ENCODE measurements around the gene TRAM2.

Gene TRAM2

GRCh38 chr6:52538901-52539354, 37.9 kb downstream of the TRAM2 start:
- Mint-ChIP-seq H3K27ac (no peak overlapping the region), H3K4me1 (peaks cover 45% of the 10 kb centered on the region), H3K36me3 (ENCODE audit: low read depth) (no peaks in the 10 kb centered on the region), H3K9me3 (no peaks in the 10 kb centered on the region), H3K27me3 (no peaks in the 10 kb centered on the region), H3K4me3 (no peak overlapping the region)
- DNase-seq: no peak
- ATAC-seq: no peak

GRCh38 chr6:52538252-52538900, 38.5 kb downstream of the TRAM2 start:
- Mint-ChIP-seq H3K27ac (peak overlapping the region; percentile 8), H3K9me3 (no peaks in the 10 kb centered on the region), H3K27me3 (no peaks in the 10 kb centered on the region), H3K36me3 (ENCODE audit: low read depth) (no peaks in the 10 kb centered on the region), H3K4me3 (no peak overlapping the region), H3K4me1 (peaks cover 45% of the 10 kb centered on the region)
- no peak for DNase-seq
- ATAC-seq: no peak

- H3K36me3 Mint-ChIP-seq (ENCODE audit: low read depth): no peaks in the 10 kb centered on the region
- DNase-seq: no peak
Measured at GRCh38 chr6:52537001-52537753, 39.7 kb downstream of the TRAM2 start.

GRCh38 chr6:52536424-52536916, 40.4 kb downstream of the TRAM2 start:
- no peak overlapping the region for H3K4me3 Mint-ChIP-seq
- H3K27ac Mint-ChIP-seq: no peak overlapping the region
- no peak for ATAC-seq

More at GRCh38 chr6:52537001-52537753, 39.7 kb downstream of the TRAM2 start:
- H3K4me1 Mint-ChIP-seq: peaks cover 45% of the 10 kb centered on the region
- H3K9me3 Mint-ChIP-seq: no peaks in the 10 kb centered on the region
- peak; percentile 70 for ATAC-seq
- no peak overlapping the region for H3K4me3 Mint-ChIP-seq
- no peaks in the 10 kb centered on the region for H3K27me3 Mint-ChIP-seq
- peak overlapping the region; percentile 9 for H3K27ac Mint-ChIP-seq

GRCh38 chr6:52535711-52536423, 41.0 kb downstream of the TRAM2 start:
- H3K27ac Mint-ChIP-seq: no peak overlapping the region
- no peak for ATAC-seq

More at GRCh38 chr6:52536424-52536916, 40.4 kb downstream of the TRAM2 start:
- no peaks in the 10 kb centered on the region for H3K36me3 Mint-ChIP-seq (ENCODE audit: low read depth)
- H3K9me3 Mint-ChIP-seq: no peaks in the 10 kb centered on the region
- peaks cover 45% of the 10 kb centered on the region for H3K4me1 Mint-ChIP-seq
- H3K27me3 Mint-ChIP-seq: no peaks in the 10 kb centered on the region
- no peak for DNase-seq

GRCh38 chr6:52534966-52535390, 41.9 kb downstream of the TRAM2 start:
- Mint-ChIP-seq H3K27ac (peak overlapping the region; percentile 36), H3K4me3 (no peak overlapping the region), H3K36me3 (ENCODE audit: low read depth) (no peaks in the 10 kb centered on the region), H3K27me3 (no peaks in the 10 kb centered on the region), H3K9me3 (no peaks in the 10 kb centered on the region), H3K4me1 (peaks cover 45% of the 10 kb centered on the region)
- peak; percentile 39 for DNase-seq
- ATAC-seq: peak; percentile 84

More at GRCh38 chr6:52535711-52536423, 41.0 kb downstream of the TRAM2 start:
- no peaks in the 10 kb centered on the region for H3K9me3 Mint-ChIP-seq
- H3K4me3 Mint-ChIP-seq: no peak overlapping the region
- H3K27me3 Mint-ChIP-seq: no peaks in the 10 kb centered on the region
- no peaks in the 10 kb centered on the region for H3K36me3 Mint-ChIP-seq (ENCODE audit: low read depth)
- no peak for DNase-seq
- peaks cover 45% of the 10 kb centered on the region for H3K4me1 Mint-ChIP-seq

- no peak for DNase-seq
- no peaks in the 10 kb centered on the region for H3K9me3 Mint-ChIP-seq
- no peaks in the 10 kb centered on the region for H3K36me3 Mint-ChIP-seq (ENCODE audit: low read depth)
- H3K4me3 Mint-ChIP-seq: no peak overlapping the region
- H3K4me1 Mint-ChIP-seq: peaks cover 44% of the 10 kb centered on the region
- H3K27ac Mint-ChIP-seq: no peak overlapping the region
- no peak for ATAC-seq
- H3K27me3 Mint-ChIP-seq: no peaks in the 10 kb centered on the region
Measured at GRCh38 chr6:52534363-52534762, 42.5 kb downstream of the TRAM2 start.

GRCh38 chr6:52533491-52533890, 43.4 kb downstream of the TRAM2 start:
- Mint-ChIP-seq H3K27me3 (no peaks in the 10 kb centered on the region), H3K36me3 (ENCODE audit: low read depth) (no peaks in the 10 kb centered on the region), H3K27ac (no peak overlapping the region), H3K4me1 (peaks cover 40% of the 10 kb centered on the region), H3K4me3 (no peak overlapping the region), H3K9me3 (no peaks in the 10 kb centered on the region)
- ATAC-seq: no peak
- no peak for DNase-seq

GRCh38 chr6:52532457-52532856, 44.4 kb downstream of the TRAM2 start:
- Mint-ChIP-seq H3K27ac (no peak overlapping the region), H3K9me3 (no peaks in the 10 kb centered on the region), H3K4me1 (peaks cover 30% of the 10 kb centered on the region), H3K27me3 (no peaks in the 10 kb centered on the region), H3K36me3 (ENCODE audit: low read depth) (no peaks in the 10 kb centered on the region), H3K4me3 (no peak overlapping the region)
- DNase-seq: no peak
- no peak for ATAC-seq

- no peaks in the 10 kb centered on the region for H3K36me3 Mint-ChIP-seq (ENCODE audit: low read depth)
- H3K9me3 Mint-ChIP-seq: no peaks in the 10 kb centered on the region
- H3K27me3 Mint-ChIP-seq: no peaks in the 10 kb centered on the region
- peak overlapping the region; percentile 19 for H3K27ac Mint-ChIP-seq
- no peak for ATAC-seq
- H3K4me1 Mint-ChIP-seq: peaks cover 23% of the 10 kb centered on the region
- no peak for DNase-seq
- H3K4me3 Mint-ChIP-seq: no peak overlapping the region
Measured at GRCh38 chr6:52531834-52532233, 45.0 kb downstream of the TRAM2 start.

- Mint-ChIP-seq H3K9me3 (no peaks in the 10 kb centered on the region), H3K4me1 (peaks cover 19% of the 10 kb centered on the region), H3K27me3 (no peaks in the 10 kb centered on the region), H3K36me3 (ENCODE audit: low read depth) (no peaks in the 10 kb centered on the region), H3K27ac (no peak overlapping the region), H3K4me3 (no peak overlapping the region)
- DNase-seq (no peak), ATAC-seq (no peak)
Measured at GRCh38 chr6:52531396-52531795, 45.5 kb downstream of the TRAM2 start.

- no peak overlapping the region for H3K4me3 Mint-ChIP-seq
- no peak for ATAC-seq
- H3K27ac Mint-ChIP-seq: no peak overlapping the region
- no peaks in the 10 kb centered on the region for H3K9me3 Mint-ChIP-seq
- H3K36me3 Mint-ChIP-seq (ENCODE audit: low read depth): no peaks in the 10 kb centered on the region
- no peak for DNase-seq
- H3K4me1 Mint-ChIP-seq: peaks cover 8% of the 10 kb centered on the region
- H3K27me3 Mint-ChIP-seq: no peaks in the 10 kb centered on the region
Measured at GRCh38 chr6:52530351-52530750, 46.5 kb downstream of the TRAM2 start.

GRCh38 chr6:52529311-52529710, 47.5 kb downstream of the TRAM2 start:
- H3K27ac Mint-ChIP-seq: no peak overlapping the region
- DNase-seq (no peak), ATAC-seq (peak; percentile 24)
- no peaks in the 10 kb centered on the region for H3K36me3 Mint-ChIP-seq (ENCODE audit: low read depth)
- H3K4me3 Mint-ChIP-seq: no peak overlapping the region
- no peaks in the 10 kb centered on the region for H3K4me1 Mint-ChIP-seq
- H3K9me3 Mint-ChIP-seq: no peaks in the 10 kb centered on the region
- no peaks in the 10 kb centered on the region for H3K27me3 Mint-ChIP-seq

GRCh38 chr6:52527436-52527835, 49.4 kb downstream of the TRAM2 start:
- Mint-ChIP-seq H3K4me1 (no peaks in the 10 kb centered on the region), H3K36me3 (ENCODE audit: low read depth) (no peaks in the 10 kb centered on the region)

More at GRCh38 chr6:52527436-52527835, 49.4 kb downstream of the TRAM2 start:
- no peak for DNase-seq
- ATAC-seq: no peak
- Mint-ChIP-seq H3K4me3 (no peak overlapping the region), H3K9me3 (no peaks in the 10 kb centered on the region), H3K27ac (no peak overlapping the region), H3K27me3 (no peaks in the 10 kb centered on the region)
